ENCODE results near the gene AGPS.

DNA sequence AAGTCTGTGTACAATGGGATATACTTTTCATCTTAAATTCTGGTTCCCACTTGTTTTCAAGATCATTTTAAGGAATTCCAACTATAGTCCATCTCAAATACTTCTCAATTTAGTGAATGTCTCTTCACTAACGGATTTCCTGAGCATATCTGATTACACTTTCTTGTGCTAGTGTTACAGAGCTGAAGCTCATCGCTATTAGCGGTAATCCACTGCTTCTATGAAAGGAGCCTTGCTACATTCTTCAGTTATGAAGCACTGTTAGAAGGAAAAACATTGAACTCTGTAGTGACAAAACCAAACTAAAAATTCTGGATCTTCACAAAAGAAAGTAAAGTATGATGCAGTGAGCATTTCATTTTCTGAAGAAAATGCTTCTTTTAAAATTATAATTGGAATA lies 72.0 kb downstream of the AGPS start:
- TF ChIP-seq, protein P1, sequence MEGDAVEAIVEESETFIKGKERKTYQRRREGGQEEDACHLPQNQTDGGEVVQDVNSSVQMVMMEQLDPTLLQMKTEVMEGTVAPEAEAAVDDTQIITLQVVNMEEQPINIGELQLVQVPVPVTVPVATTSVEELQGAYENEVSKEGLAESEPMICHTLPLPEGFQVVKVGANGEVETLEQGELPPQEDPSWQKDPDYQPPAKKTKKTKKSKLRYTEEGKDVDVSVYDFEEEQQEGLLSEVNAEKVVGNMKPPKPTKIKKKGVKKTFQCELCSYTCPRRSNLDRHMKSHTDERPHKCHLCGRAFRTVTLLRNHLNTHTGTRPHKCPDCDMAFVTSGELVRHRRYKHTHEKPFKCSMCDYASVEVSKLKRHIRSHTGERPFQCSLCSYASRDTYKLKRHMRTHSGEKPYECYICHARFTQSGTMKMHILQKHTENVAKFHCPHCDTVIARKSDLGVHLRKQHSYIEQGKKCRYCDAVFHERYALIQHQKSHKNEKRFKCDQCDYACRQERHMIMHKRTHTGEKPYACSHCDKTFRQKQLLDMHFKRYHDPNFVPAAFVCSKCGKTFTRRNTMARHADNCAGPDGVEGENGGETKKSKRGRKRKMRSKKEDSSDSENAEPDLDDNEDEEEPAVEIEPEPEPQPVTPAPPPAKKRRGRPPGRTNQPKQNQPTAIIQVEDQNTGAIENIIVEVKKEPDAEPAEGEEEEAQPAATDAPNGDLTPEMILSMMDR (IDR thresholded peaks at IDR 0.05) = no peak
- TF ChIP-seq, protein P2, sequence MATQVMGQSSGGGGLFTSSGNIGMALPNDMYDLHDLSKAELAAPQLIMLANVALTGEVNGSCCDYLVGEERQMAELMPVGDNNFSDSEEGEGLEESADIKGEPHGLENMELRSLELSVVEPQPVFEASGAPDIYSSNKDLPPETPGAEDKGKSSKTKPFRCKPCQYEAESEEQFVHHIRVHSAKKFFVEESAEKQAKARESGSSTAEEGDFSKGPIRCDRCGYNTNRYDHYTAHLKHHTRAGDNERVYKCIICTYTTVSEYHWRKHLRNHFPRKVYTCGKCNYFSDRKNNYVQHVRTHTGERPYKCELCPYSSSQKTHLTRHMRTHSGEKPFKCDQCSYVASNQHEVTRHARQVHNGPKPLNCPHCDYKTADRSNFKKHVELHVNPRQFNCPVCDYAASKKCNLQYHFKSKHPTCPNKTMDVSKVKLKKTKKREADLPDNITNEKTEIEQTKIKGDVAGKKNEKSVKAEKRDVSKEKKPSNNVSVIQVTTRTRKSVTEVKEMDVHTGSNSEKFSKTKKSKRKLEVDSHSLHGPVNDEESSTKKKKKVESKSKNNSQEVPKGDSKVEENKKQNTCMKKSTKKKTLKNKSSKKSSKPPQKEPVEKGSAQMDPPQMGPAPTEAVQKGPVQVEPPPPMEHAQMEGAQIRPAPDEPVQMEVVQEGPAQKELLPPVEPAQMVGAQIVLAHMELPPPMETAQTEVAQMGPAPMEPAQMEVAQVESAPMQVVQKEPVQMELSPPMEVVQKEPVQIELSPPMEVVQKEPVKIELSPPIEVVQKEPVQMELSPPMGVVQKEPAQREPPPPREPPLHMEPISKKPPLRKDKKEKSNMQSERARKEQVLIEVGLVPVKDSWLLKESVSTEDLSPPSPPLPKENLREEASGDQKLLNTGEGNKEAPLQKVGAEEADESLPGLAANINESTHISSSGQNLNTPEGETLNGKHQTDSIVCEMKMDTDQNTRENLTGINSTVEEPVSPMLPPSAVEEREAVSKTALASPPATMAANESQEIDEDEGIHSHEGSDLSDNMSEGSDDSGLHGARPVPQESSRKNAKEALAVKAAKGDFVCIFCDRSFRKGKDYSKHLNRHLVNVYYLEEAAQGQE (IDR thresholded peaks at IDR 0.05) = no peak
- no peak for TF ChIP-seq SMC3 (IDR thresholded peaks at IDR 0.05)
- no peak for TF ChIP-seq RAD21 (conservative IDR thresholded peaks at IDR 0.05 in 1 of 2, IDR thresholded peaks at IDR 0.05 in 1 of 2)
- no peak for TF ChIP-seq CBX2 (IDR thresholded peaks at IDR 0.05; ENCODE audit: borderline replicate concordance, low read depth)
- no peak for TF ChIP-seq POLR2A (IDR thresholded peaks at IDR 0.05; ENCODE audit: low read length)
- no peak for TF ChIP-seq MAFK (IDR thresholded peaks at IDR 0.05; ENCODE audit: partially characterized antibody)
- TF ChIP-seq FOXS1 (CRISPR knock-in tag; IDR thresholded peaks at IDR 0.05) = no peak
- TF ChIP-seq BHLHE40 (IDR thresholded peaks at IDR 0.05; ENCODE audit: low read depth, low read length) = no peak
- no peak for TF ChIP-seq MYC (IDR thresholded peaks at IDR 0.05; ENCODE audit: borderline replicate concordance, low read length)
